Measurements from ENCODE around the gene AGPAT2.

Gene AGPAT2

DNA sequence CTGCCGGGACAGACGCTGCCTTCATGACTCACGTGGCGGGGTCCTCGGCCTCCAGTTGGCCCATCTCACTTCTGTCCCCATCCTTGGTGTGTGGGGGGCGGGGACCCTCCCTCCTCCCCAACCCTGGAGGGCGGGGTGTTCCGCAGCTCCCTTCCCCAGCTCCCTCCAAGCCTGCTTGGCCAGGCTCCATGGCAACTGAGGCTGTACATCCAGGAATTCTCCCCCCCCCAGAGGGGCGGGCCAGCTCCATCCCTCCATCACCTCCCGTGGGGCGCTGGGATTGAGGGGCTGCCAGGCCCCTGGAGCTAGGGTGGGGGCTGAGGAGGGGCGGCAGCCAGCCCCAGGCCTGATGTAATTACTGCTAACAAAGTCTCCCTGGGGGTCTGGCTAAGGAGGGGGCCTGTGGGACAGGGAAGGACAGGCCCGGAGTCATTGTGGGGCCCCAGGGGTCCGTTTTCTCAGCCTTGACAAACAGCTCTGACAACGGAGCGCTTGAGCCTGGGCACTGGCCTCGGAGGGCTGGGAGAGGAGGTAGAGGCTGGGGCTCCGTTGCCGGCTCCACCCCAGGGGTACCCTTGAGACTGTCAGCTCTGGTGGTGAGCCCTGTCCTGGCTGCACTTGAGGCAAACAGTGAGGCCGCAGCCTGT is 33.1 kb upstream of the AGPAT2 start (continued):
- TF ChIP-seq ZNF324 (tag by site-specific recombination; IDR thresholded peaks at IDR 0.05) = no peak
- TF ChIP-seq, protein P1, sequence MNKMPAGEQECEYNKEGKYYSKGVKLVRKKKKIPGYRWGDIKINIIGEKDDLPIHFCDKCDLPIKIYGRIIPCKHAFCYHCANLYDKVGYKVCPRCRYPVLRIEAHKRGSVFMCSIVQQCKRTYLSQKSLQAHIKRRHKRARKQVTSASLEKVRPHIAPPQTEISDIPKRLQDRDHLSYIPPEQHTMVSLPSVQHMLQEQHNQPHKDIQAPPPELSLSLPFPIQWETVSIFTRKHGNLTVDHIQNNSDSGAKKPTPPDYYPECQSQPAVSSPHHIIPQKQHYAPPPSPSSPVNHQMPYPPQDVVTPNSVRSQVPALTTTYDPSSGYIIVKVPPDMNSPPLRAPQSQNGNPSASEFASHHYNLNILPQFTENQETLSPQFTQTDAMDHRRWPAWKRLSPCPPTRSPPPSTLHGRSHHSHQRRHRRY (tag by site-specific recombination; IDR thresholded peaks at IDR 0.05) = no peak
- no peak for TF ChIP-seq ZNF433 (tag by site-specific recombination; IDR thresholded peaks at IDR 0.05; ENCODE audit: low read depth)
- TF ChIP-seq ZSCAN30 (tag by site-specific recombination; IDR thresholded peaks at IDR 0.05) = no peak
- TF ChIP-seq, protein P2, sequence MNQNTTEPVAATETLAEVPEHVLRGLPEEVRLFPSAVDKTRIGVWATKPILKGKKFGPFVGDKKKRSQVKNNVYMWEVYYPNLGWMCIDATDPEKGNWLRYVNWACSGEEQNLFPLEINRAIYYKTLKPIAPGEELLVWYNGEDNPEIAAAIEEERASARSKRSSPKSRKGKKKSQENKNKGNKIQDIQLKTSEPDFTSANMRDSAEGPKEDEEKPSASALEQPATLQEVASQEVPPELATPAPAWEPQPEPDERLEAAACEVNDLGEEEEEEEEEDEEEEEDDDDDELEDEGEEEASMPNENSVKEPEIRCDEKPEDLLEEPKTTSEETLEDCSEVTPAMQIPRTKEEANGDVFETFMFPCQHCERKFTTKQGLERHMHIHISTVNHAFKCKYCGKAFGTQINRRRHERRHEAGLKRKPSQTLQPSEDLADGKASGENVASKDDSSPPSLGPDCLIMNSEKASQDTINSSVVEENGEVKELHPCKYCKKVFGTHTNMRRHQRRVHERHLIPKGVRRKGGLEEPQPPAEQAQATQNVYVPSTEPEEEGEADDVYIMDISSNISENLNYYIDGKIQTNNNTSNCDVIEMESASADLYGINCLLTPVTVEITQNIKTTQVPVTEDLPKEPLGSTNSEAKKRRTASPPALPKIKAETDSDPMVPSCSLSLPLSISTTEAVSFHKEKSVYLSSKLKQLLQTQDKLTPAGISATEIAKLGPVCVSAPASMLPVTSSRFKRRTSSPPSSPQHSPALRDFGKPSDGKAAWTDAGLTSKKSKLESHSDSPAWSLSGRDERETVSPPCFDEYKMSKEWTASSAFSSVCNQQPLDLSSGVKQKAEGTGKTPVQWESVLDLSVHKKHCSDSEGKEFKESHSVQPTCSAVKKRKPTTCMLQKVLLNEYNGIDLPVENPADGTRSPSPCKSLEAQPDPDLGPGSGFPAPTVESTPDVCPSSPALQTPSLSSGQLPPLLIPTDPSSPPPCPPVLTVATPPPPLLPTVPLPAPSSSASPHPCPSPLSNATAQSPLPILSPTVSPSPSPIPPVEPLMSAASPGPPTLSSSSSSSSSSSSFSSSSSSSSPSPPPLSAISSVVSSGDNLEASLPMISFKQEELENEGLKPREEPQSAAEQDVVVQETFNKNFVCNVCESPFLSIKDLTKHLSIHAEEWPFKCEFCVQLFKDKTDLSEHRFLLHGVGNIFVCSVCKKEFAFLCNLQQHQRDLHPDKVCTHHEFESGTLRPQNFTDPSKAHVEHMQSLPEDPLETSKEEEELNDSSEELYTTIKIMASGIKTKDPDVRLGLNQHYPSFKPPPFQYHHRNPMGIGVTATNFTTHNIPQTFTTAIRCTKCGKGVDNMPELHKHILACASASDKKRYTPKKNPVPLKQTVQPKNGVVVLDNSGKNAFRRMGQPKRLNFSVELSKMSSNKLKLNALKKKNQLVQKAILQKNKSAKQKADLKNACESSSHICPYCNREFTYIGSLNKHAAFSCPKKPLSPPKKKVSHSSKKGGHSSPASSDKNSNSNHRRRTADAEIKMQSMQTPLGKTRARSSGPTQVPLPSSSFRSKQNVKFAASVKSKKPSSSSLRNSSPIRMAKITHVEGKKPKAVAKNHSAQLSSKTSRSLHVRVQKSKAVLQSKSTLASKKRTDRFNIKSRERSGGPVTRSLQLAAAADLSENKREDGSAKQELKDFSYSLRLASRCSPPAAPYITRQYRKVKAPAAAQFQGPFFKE (tag by site-specific recombination; IDR thresholded peaks at IDR 0.05; ENCODE audit: borderline replicate concordance) = no peak
- TF ChIP-seq REPIN1 (tag by site-specific recombination; IDR thresholded peaks at IDR 0.05; ENCODE audit: low read depth) = no peak
- TF ChIP-seq YY1 (tag by site-specific recombination; IDR thresholded peaks at IDR 0.05) = no peak
- no peak for TF ChIP-seq ZNF175 (tag by site-specific recombination; IDR thresholded peaks at IDR 0.05)
- peak; percentile 78 for TF ChIP-seq KLF1 (tag by site-specific recombination; IDR thresholded peaks at IDR 0.05)
- TF ChIP-seq, protein P3, sequence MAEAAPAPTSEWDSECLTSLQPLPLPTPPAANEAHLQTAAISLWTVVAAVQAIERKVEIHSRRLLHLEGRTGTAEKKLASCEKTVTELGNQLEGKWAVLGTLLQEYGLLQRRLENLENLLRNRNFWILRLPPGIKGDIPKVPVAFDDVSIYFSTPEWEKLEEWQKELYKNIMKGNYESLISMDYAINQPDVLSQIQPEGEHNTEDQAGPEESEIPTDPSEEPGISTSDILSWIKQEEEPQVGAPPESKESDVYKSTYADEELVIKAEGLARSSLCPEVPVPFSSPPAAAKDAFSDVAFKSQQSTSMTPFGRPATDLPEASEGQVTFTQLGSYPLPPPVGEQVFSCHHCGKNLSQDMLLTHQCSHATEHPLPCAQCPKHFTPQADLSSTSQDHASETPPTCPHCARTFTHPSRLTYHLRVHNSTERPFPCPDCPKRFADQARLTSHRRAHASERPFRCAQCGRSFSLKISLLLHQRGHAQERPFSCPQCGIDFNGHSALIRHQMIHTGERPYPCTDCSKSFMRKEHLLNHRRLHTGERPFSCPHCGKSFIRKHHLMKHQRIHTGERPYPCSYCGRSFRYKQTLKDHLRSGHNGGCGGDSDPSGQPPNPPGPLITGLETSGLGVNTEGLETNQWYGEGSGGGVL (tag by site-specific recombination; IDR thresholded peaks at IDR 0.05) = peak; percentile 84
- no peak for TF ChIP-seq ZNF792 (tag by site-specific recombination; IDR thresholded peaks at IDR 0.05)
- peak; percentile 75 for TF ChIP-seq KLF8 (tag by site-specific recombination; IDR thresholded peaks at IDR 0.05)
- TF ChIP-seq ZNF560 (tag by site-specific recombination; IDR thresholded peaks at IDR 0.05; ENCODE audit: borderline replicate concordance) = no peak
- TF ChIP-seq ZNF664 (tag by site-specific recombination; IDR thresholded peaks at IDR 0.05) = no peak
- TF ChIP-seq ZNF341 (tag by site-specific recombination; IDR thresholded peaks at IDR 0.05; ENCODE audit: low read depth) = peak; percentile 67
- TF ChIP-seq FEZF1 (tag by site-specific recombination; IDR thresholded peaks at IDR 0.05) = no peak
- TF ChIP-seq MEIS1 (CRISPR knock-in tag; IDR thresholded peaks at IDR 0.05; ENCODE audit: borderline replicate concordance) = no peak
- no peak for TF ChIP-seq ZNF214 (tag by site-specific recombination; IDR thresholded peaks at IDR 0.05; ENCODE audit: borderline replicate concordance)
- peak; percentile 82 for TF ChIP-seq SP2 (tag by site-specific recombination; IDR thresholded peaks at IDR 0.05)
- no peak for TF ChIP-seq SP7 (tag by site-specific recombination; IDR thresholded peaks at IDR 0.05)
- no peak for TF ChIP-seq HOXD13 (CRISPR knock-in tag; IDR thresholded peaks at IDR 0.05; ENCODE audit: borderline replicate concordance)
- TF ChIP-seq, protein P4, sequence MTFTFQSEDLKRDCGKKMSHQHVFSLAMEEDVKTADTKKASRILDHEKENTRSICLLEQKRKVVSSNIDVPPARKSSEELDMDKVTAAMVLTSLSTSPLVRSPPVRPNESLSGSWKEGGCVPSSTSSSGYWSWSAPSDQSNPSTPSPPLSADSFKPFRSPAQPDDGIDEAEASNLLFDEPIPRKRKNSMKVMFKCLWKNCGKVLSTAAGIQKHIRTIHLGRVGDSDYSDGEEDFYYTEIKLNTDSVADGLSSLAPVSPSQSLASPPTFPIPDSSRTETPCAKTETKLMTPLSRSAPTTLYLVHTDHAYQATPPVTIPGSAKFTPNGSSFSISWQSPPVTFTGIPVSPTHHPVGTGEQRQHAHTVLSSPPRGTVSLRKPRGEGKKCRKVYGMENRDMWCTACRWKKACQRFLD (tag by site-specific recombination; IDR thresholded peaks at IDR 0.05) = no peak
- TF ChIP-seq, protein P5, sequence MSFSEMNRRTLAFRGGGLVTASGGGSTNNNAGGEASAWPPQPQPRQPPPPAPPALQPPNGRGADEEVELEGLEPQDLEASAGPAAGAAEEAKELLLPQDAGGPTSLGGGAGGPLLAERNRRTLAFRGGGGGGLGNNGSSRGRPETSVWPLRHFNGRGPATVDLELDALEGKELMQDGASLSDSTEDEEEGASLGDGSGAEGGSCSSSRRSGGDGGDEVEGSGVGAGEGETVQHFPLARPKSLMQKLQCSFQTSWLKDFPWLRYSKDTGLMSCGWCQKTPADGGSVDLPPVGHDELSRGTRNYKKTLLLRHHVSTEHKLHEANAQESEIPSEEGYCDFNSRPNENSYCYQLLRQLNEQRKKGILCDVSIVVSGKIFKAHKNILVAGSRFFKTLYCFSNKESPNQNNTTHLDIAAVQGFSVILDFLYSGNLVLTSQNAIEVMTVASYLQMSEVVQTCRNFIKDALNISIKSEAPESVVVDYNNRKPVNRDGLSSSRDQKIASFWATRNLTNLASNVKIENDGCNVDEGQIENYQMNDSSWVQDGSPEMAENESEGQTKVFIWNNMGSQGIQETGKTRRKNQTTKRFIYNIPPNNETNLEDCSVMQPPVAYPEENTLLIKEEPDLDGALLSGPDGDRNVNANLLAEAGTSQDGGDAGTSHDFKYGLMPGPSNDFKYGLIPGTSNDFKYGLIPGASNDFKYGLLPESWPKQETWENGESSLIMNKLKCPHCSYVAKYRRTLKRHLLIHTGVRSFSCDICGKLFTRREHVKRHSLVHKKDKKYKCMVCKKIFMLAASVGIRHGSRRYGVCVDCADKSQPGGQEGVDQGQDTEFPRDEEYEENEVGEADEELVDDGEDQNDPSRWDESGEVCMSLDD (tag by site-specific recombination; IDR thresholded peaks at IDR 0.05) = no peak
- no peak for TF ChIP-seq ZNF248 (tag by site-specific recombination; IDR thresholded peaks at IDR 0.05)
- TF ChIP-seq ZNF24 (tag by site-specific recombination; IDR thresholded peaks at IDR 0.05) = no peak
- peak; percentile 34; the same call in 1 of the 2 replicates for TF ChIP-seq ZNF423 (tag by site-specific recombination; IDR thresholded peaks at IDR 0.05)
- no peak for TF ChIP-seq ZNF623 (tag by site-specific recombination; IDR thresholded peaks at IDR 0.05)
